Thyroid gland (tissue), 4 donors: Measurements from ENCODE around the gene FAT4. TPM values are rescaled to one million over a fixed set of nuclear protein-coding genes. Genes with fewer than 3 reads are reported as not detected.

Experiments used
- DNase-seq, 2 donors: peaks; one replicate each; pipeline ENCODE4 v3.0.0-alpha.2; 2019
- H3K27ac ChIP-seq, 3 donors: fragments of 200-600 bp; sonication (generic); 1 replicate in 2 of 3; 2 replicates in 1 of 3; pipeline ENCODE4 v1.5.1; 2016 to 2019; ENCODE audit warnings: mild to moderate bottlenecking in 1 of 3, moderate library complexity in 1 of 3
- H3K27me3 ChIP-seq: fragments of 200-600 bp; sonication (generic); one replicate; pipeline ENCODE4 v1.5.1; 2019
- H3K36me3 ChIP-seq, 2 donors: fragments of 200-600 bp; sonication (generic); one replicate each; pipeline ENCODE4 v1.5.1; 2016 to 2019
- H3K4me1 ChIP-seq, 2 donors: fragments of 200-600 bp; sonication (generic); one replicate each; pipeline ENCODE4 v1.5.1; 2017 to 2019
- H3K4me3 ChIP-seq, 3 donors: fragments of 200-600 bp; sonication (generic); replicated peaks in 1 of 3; 1 replicate in 2 of 3; 2 replicates in 1 of 3; pipeline ENCODE4 v1.5.1; 2016; ENCODE audit warnings: mild to moderate bottlenecking in 1 of 3
- H3K9me3 ChIP-seq: fragments of 200-600 bp; sonication (generic); one replicate; pipeline ENCODE4 v1.5.1; 2017
- CTCF ChIP-seq, 6 experiments: fragments of 200-600 bp in 3 of 6; fragments of 450-650 bp in 3 of 6; sonication (generic) in 3 of 6; IDR thresholded peaks; one replicate each; pipeline ENCODE4 v1.5.1; 2016 to 2019; ENCODE audit warnings: antibody characterized with exemption in 6 of 6, mild to moderate bottlenecking in 2 of 6, inconsistent platforms in 1 of 6, moderate library complexity in 1 of 6
- POLR2A ChIP-seq, 2 donors: fragments of 450-650 bp; IDR thresholded peaks; one replicate each; pipeline ENCODE4 v1.6.1; 2017; ENCODE audit warnings: antibody characterized with exemption in 2 of 2, mild to moderate bottlenecking in 2 of 2, moderate library complexity in 1 of 2
- WGBS, 2 donors: methylation state at CpG; one replicate each; pipeline ENCODE4 v1.1.5; 2017; 5-methylcytosine and 5-hydroxymethylcytosine counted together
- intact Hi-C: fragments of 100-400 bp; cut with DNase I; formaldehyde crosslinking; loops from one replicate; pipeline ENCODE4 v1.15.1; 2023
- total RNA-seq, 4 donors: library from RNA; depleted of rRNA; stranded (reverse); fragments of >200 nt; gene quantifications; one replicate each; pipeline ENCODE4 v1.2.3, GENCODE V29; 2016

Gene FAT4
- total RNA-seq, 4 donors from 2014 or later, result 29.3 to 49.8 (median 40.2) TPM

DNA sequence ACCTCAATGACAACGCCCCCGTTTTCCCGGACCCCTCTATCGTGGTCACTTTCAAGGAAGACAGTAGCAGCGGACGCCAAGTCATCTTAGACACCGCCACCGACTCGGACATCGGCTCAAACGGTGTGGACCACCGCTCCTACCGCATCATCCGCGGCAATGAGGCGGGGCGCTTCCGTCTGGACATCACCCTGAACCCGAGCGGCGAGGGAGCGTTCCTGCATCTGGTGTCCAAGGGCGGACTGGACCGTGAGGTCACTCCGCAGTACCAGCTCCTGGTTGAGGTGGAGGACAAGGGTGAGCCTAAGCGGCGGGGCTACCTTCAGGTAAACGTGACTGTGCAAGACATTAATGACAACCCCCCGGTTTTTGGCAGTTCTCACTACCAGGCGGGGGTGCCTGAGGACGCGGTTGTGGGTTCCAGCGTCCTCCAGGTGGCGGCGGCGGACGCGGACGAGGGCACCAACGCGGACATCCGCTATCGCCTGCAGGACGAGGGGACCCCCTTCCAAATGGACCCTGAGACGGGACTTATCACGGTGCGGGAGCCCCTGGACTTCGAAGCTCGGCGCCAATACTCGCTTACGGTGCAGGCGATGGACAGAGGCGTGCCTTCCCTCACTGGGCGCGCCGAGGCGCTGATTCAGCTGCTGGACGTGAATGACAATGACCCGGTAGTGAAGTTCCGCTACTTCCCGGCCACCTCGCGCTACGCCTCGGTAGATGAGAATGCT is 2.2 kb downstream of the FAT4 start:
- H3K27me3 ChIP-seq, result no peaks in the 10 kb centered on the region
- intact Hi-C loops, result loop anchor here (10.0 kb wide), 1 partner anchor 118 kb away; no protein-coding TSS in a partner anchor
- H3K4me3 ChIP-seq, result peak overlapping the region; percentile 37 to 88 (median 86)
- DNase-seq, result peak; percentile 73 to 83
- WGBS, 2 donors, result 1 to 2% methylated on average over 14 to 29 of the region's 66 CpGs
- TF ChIP-seq CTCF (IDR thresholded peaks at IDR 0.05) (peak in 1 of 6 experiments; percentile 24), POLR2A (IDR thresholded peaks at IDR 0.05) (peak in 1 of 2 donors; percentile 59)
- peaks cover 19 to 34% of the 10 kb centered on the region in 2 donors for H3K4me1 ChIP-seq
- no peaks in the 10 kb centered on the region for H3K9me3 ChIP-seq
- peak overlapping the region; percentile 21 to 97 (median 91) for H3K27ac ChIP-seq
- H3K36me3 ChIP-seq, result no peaks in the 10 kb centered on the region

DNA sequence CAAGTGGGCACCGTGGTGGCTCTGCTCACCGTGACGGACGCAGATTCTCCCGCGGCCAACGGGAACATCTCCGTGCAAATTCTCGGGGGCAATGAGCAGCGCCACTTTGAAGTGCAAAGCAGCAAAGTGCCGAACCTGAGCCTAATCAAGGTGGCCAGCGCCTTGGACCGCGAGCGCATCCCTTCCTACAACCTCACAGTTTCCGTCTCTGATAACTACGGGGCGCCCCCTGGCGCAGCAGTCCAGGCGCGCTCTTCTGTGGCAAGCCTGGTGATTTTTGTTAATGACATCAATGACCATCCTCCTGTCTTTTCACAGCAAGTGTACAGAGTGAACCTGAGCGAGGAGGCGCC is 2.7 kb downstream of the FAT4 start:
- WGBS, 2 donors, result 4 to 42% methylated on average over 4 to 9 of the region's 23 CpGs
- Histone ChIP-seq H3K4me1 (peaks cover 23 to 39% of the 10 kb centered on the region in 2 donors), H3K36me3 (no peaks in the 10 kb centered on the region), H3K4me3 (peak overlapping the region; percentile 37 to 88 (median 86)), H3K9me3 (no peaks in the 10 kb centered on the region), H3K27me3 (no peaks in the 10 kb centered on the region), H3K27ac (peak overlapping the region; percentile 21 to 97 (median 91))
- intact Hi-C loops, result loop anchor here (10.0 kb wide), 1 partner anchor 117 kb away; no protein-coding TSS in a partner anchor
- DNase-seq, result no peak
- TF ChIP-seq CTCF (IDR thresholded peaks at IDR 0.05) (peak in 5 of 6 experiments; percentile 30 to 47 (median 42)), POLR2A (IDR thresholded peaks at IDR 0.05) (no peak)

DNA sequence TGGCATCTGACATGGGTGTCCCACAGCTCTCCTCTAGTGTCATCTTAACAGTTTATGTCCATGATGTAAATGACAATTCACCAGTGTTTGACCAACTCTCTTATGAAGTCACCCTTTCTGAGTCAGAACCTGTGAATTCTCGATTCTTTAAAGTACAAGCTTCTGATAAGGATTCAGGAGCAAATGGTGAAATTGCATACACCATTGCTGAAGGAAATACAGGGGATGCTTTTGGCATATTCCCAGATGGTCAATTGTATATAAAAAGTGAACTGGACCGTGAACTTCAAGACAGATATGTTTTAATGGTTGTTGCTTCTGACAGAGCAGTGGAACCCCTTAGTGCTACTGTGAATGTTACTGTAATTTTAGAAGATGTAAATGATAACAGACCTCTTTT is 4.6 kb downstream of the FAT4 start:
- Histone ChIP-seq H3K4me3 (no peak overlapping the region), H3K27ac (peak overlapping the region in 1 of 3 donors; percentile 8), H3K4me1 (peaks cover 30 to 48% of the 10 kb centered on the region in 2 donors), H3K27me3 (no peaks in the 10 kb centered on the region), H3K36me3 (no peaks in the 10 kb centered on the region), H3K9me3 (no peaks in the 10 kb centered on the region)
- intact Hi-C loops, result loop anchor here (10.0 kb wide), 1 partner anchor 115 kb away; no protein-coding TSS in a partner anchor
- TF ChIP-seq POLR2A (IDR thresholded peaks at IDR 0.05) (no peak), CTCF (IDR thresholded peaks at IDR 0.05) (no peak)
- WGBS, 2 donors, result 75 to 85% methylated on average over 2 of the region's 2 CpGs
- DNase-seq, result no peak

DNA sequence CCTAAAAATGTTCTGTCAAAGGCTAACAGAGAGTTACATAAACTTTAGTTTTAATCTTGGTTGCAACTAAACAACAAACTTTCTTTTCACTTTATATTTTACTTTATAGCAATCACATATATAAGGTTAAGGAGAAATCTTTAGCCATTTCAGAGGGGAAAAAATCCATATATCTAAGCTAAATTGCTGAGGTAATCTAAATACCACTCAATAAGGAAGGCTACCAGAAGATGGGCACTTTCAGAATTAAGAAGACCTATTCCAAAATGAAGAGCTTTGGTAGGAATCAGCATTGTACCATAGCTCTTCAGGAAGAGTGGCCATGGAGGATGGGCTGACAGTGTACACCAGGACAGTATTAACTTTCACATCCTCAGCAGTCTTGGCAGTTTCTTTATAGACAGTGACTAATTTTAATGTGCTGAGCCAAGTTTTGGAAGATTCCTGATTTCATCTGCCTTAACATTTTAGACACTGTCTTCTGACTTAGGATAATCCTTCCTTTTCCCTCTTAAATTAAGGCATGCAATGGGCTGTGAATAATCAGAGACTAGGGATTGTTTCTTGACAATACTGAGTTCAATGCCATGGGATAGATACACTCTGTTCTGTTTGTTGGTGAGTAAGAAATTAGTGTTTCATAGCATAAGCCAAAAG is 7.1 kb downstream of the FAT4 start:
- Histone ChIP-seq H3K4me1 (peaks cover 41 to 56% of the 10 kb centered on the region in 2 donors), H3K27me3 (no peaks in the 10 kb centered on the region), H3K9me3 (no peaks in the 10 kb centered on the region), H3K27ac (peak overlapping the region; percentile 78 to 82 (median 79)), H3K4me3 (no peak overlapping the region), H3K36me3 (no peaks in the 10 kb centered on the region)
- DNase-seq, result no peak
- intact Hi-C loops, result no loop called here
- no peak for TF ChIP-seq CTCF (IDR thresholded peaks at IDR 0.05)
- TF ChIP-seq POLR2A (IDR thresholded peaks at IDR 0.05), result no peak

DNA sequence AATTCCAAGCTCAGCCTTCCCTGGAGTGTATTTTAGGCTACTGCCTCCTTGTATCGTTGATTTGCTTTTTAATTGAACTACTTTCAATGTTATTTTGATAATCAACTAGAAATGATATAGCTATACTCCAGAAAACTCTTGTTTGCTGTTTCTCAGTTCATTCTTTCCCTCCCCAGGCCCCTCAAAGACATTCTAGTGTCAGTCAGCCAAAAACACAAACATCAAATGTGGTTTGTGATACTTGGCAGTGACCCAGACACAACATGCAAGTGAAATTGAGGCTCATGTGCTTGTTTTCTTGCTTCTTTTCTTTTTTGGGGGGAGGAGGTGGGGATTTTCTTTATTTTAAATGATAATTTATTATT is 7.6 kb downstream of the FAT4 start:
- 0 to 18% methylated on average over 1 of the region's 1 CpG for WGBS, 2 donors
- Histone ChIP-seq H3K4me3 (no peak overlapping the region), H3K27me3 (no peaks in the 10 kb centered on the region), H3K9me3 (no peaks in the 10 kb centered on the region), H3K27ac (peak overlapping the region; percentile 78 to 82 (median 79)), H3K36me3 (no peaks in the 10 kb centered on the region), H3K4me1 (peaks cover 41 to 56% of the 10 kb centered on the region in 2 donors)
- intact Hi-C loops, result no loop called here
- TF ChIP-seq CTCF (IDR thresholded peaks at IDR 0.05) (no peak), POLR2A (IDR thresholded peaks at IDR 0.05) (no peak)
- DNase-seq, result peak in 1 of 2 donors; percentile 21
